Measurements from ENCODE around the gene SNUPN.

The SNUPN gene

DNA sequence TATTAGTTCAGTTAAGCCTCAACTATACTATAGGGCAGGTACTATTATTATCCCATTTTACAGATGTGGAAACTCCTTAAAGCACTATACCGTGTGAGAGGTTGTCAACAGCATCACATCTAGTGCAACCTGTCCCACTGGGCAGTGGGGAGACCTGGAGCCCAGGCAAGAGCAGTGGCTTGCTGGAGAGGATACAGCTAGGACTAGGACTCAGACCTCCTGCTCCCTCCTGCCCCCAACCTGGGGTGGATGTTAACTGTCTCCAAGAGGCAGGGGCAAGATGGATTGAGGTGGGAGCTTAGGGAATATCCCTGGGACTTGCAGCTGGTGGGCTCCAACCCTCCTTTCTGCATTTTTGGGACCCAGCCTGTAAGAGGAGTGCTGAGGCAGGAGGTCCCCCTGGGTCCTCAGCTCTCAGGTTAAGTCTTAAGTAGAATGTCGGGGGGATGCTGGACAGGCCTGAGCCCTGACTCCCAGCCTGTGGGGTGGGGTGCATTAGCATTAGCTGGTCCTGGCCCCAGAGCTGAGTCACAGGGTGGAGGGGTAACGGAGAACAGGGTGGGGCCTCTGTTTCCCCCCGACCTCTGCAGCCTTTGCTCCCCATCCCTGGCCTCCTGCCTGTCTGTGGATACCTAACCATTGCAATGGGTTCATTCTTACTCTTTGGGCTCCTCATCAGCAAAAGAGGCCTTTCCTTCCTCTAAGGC, 28.8 kb upstream of the SNUPN start:
- H3K9me3 ChIP-seq (ENCODE audit: control insufficient read depth, low read length) = no peaks in the 10 kb centered on the region
- H3K4me3 ChIP-seq (ENCODE audit: insufficient read depth, low read depth, low read length, poor library complexity, severe bottlenecking) = no peak overlapping the region
- H3K36me3 ChIP-seq (ENCODE audit: control insufficient read depth, insufficient read depth, low read length) = no peaks in the 10 kb centered on the region

DNA sequence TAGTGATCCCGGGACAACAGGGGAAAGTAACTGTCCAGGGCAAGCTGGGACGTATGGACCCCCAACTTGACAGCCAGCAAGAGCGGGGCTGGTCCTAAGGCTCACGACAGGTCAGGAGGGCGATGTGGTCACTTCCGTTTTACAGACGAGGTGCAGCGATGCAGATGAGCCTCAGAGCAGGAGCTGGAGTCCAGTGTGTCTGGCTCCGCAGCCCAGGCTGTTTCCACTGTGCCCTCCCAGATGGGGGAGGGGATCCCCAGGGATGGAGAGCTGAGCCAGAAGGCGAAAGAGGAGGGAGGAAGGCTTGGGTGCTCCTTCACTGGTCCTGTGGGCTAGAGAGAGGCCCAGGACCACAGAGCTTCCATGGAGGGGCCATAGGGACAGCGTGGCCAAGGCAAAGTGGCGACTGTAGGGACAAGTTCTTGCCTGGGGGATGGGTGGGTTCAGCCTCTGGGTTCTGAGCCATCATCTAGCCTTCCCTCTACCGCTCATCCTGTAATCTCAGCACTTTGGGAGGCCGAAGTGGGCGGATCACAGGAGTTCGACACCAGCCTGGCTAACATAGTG, 27.9 kb upstream of the SNUPN start:
- no peaks in the 10 kb centered on the region for H3K27me3 ChIP-seq (replicated peaks; ENCODE audit: control insufficient read depth, insufficient read depth, low read length, poor library complexity, severe bottlenecking)
- no peaks in the 10 kb centered on the region for H3K36me3 ChIP-seq (ENCODE audit: control insufficient read depth, insufficient read depth, low read length)
- no peak overlapping the region for H3K4me3 ChIP-seq (ENCODE audit: insufficient read depth, low read depth, low read length, poor library complexity, severe bottlenecking)
- no peaks in the 10 kb centered on the region for H3K9me3 ChIP-seq (ENCODE audit: control insufficient read depth, low read length)
- H3K4me1 ChIP-seq (ENCODE audit: control insufficient read depth, insufficient read depth, low read length, poor library complexity, severe bottlenecking) = peaks cover 1% of the 10 kb centered on the region
- no peak for DNase-seq
- no peak overlapping the region for H3K27ac ChIP-seq (ENCODE audit: insufficient read depth, low read length, poor library complexity, severe bottlenecking)

More for the DNA sequence above, 28.8 kb upstream of the SNUPN start:
- Histone ChIP-seq H3K27me3 (replicated peaks; ENCODE audit: control insufficient read depth, insufficient read depth, low read length, poor library complexity, severe bottlenecking) (no peaks in the 10 kb centered on the region), H3K27ac (ENCODE audit: insufficient read depth, low read length, poor library complexity, severe bottlenecking) (no peak overlapping the region), H3K4me1 (ENCODE audit: control insufficient read depth, insufficient read depth, low read length, poor library complexity, severe bottlenecking) (no peaks in the 10 kb centered on the region)
- DNase-seq = no peak

DNA sequence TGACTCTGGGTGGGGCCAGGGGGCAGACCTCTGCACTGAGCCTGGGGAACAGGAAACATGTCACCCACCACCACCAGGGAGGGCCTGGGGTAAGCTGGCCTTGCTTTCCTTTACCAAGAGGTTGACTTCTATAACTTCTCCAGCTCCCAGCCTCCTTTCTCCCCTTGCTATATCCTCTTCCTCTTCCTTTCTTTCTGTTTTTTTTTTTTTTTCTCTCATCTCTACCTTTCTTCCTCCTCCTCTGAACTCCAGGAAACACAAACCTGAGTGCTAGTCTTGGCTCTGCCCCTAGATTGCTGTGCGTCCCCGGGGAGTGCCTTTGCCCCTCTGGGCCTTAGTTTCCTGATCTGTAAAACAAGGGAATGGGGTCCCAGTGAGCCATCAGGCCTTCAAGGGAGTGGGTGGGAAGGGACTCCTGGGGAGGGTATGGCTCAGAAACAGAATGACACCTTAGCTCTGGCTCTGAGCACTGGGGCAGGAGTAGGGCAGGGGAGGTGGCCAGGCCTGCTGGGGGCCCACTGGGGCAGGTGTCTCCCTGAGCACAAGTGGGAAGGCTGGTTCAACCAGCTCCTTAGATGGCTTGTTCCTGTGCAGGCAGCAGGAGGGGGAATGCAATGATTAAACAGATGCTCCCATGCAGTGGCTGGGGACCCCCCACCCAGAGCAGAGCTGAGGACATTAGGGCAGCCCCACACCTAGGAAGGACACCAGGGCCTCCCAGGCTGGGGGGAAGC, 26.5 kb upstream of the SNUPN start:
- Histone ChIP-seq H3K36me3 (ENCODE audit: control insufficient read depth, insufficient read depth, low read length) (no peaks in the 10 kb centered on the region), H3K27me3 (replicated peaks; ENCODE audit: control insufficient read depth, insufficient read depth, low read length, poor library complexity, severe bottlenecking) (no peaks in the 10 kb centered on the region), H3K9me3 (ENCODE audit: control insufficient read depth, low read length) (no peaks in the 10 kb centered on the region), H3K4me1 (ENCODE audit: control insufficient read depth, insufficient read depth, low read length, poor library complexity, severe bottlenecking) (peaks cover 6% of the 10 kb centered on the region), H3K27ac (ENCODE audit: insufficient read depth, low read length, poor library complexity, severe bottlenecking) (no peak overlapping the region), H3K4me3 (ENCODE audit: insufficient read depth, low read depth, low read length, poor library complexity, severe bottlenecking) (no peak overlapping the region)
- no peak for DNase-seq

- Histone ChIP-seq H3K27ac (ENCODE audit: insufficient read depth, low read length, poor library complexity, severe bottlenecking) (no peak overlapping the region), H3K9me3 (ENCODE audit: control insufficient read depth, low read length) (no peaks in the 10 kb centered on the region), H3K4me1 (ENCODE audit: control insufficient read depth, insufficient read depth, low read length, poor library complexity, severe bottlenecking) (peaks cover 9% of the 10 kb centered on the region), H3K36me3 (ENCODE audit: control insufficient read depth, insufficient read depth, low read length) (no peaks in the 10 kb centered on the region), H3K4me3 (ENCODE audit: insufficient read depth, low read depth, low read length, poor library complexity, severe bottlenecking) (no peak overlapping the region), H3K27me3 (replicated peaks; ENCODE audit: control insufficient read depth, insufficient read depth, low read length, poor library complexity, severe bottlenecking) (no peaks in the 10 kb centered on the region)
- DNase-seq = no peak
Measured at GRCh38 chr15:75650908-75651809, 25.6 kb upstream of the SNUPN start.

- Histone ChIP-seq H3K9me3 (ENCODE audit: control insufficient read depth, low read length) (no peaks in the 10 kb centered on the region), H3K27me3 (replicated peaks; ENCODE audit: control insufficient read depth, insufficient read depth, low read length, poor library complexity, severe bottlenecking) (no peaks in the 10 kb centered on the region), H3K27ac (ENCODE audit: insufficient read depth, low read length, poor library complexity, severe bottlenecking) (no peak overlapping the region), H3K4me3 (ENCODE audit: insufficient read depth, low read depth, low read length, poor library complexity, severe bottlenecking) (no peak overlapping the region), H3K36me3 (ENCODE audit: control insufficient read depth, insufficient read depth, low read length) (no peaks in the 10 kb centered on the region), H3K4me1 (ENCODE audit: control insufficient read depth, insufficient read depth, low read length, poor library complexity, severe bottlenecking) (peaks cover 9% of the 10 kb centered on the region)
- no peak for DNase-seq
Measured at GRCh38 chr15:75649848-75650247, 24.3 kb upstream of the SNUPN start.

- Histone ChIP-seq H3K4me3 (ENCODE audit: insufficient read depth, low read depth, low read length, poor library complexity, severe bottlenecking) (no peak overlapping the region), H3K27me3 (replicated peaks; ENCODE audit: control insufficient read depth, insufficient read depth, low read length, poor library complexity, severe bottlenecking) (no peaks in the 10 kb centered on the region), H3K4me1 (ENCODE audit: control insufficient read depth, insufficient read depth, low read length, poor library complexity, severe bottlenecking) (peaks cover 9% of the 10 kb centered on the region), H3K27ac (ENCODE audit: insufficient read depth, low read length, poor library complexity, severe bottlenecking) (no peak overlapping the region), H3K36me3 (ENCODE audit: control insufficient read depth, insufficient read depth, low read length) (no peaks in the 10 kb centered on the region), H3K9me3 (ENCODE audit: control insufficient read depth, low read length) (no peaks in the 10 kb centered on the region)
- no peak for DNase-seq
Measured at GRCh38 chr15:75649045-75649761, 23.7 kb upstream of the SNUPN start.

DNA sequence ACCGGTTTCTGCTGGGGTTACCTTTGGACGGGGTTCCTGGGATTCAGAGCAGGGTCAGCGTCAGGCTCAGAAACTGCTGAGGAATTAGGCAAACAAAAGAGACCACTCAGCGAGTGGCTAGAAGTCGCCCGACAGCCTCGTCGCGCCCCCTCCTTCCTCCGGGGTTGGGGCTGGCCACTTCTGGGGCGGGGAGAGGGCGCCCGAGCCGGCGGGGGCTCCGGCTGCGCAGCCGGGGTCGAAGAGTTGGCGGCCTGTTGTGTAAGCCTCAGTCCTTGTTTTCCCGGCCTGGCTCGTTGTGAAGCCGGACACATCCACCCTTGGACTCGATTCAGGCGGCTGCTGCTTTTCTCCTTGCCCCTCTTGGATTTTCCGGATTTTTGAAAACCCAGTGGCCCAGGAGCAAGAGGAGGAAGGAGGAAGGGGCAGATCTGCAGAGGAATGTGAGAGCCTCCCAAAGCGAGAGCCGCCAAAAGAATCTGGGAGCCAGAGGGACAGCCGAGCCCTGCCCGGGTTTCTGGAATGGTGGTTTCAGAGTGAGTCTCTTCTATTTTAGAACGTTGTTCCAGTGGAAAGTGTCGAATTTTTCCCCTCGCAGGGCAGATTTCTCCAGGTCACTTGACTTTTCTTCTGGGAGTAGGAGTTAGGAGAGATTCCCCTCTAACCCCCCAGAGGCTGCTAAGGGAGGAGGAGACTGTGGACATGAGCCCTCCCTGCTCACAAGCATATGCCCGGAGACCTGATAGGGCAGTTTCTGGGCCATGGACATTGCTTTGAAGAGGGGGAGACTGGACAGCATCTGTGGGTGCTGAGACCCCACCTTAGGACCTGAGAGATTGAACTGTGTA, 22.9 kb upstream of the SNUPN start:
- Histone ChIP-seq H3K4me3 (ENCODE audit: insufficient read depth, low read depth, low read length, poor library complexity, severe bottlenecking) (peak overlapping the region; percentile 99), H3K4me1 (ENCODE audit: control insufficient read depth, insufficient read depth, low read length, poor library complexity, severe bottlenecking) (peaks cover 9% of the 10 kb centered on the region), H3K9me3 (ENCODE audit: control insufficient read depth, low read length) (no peaks in the 10 kb centered on the region), H3K27me3 (replicated peaks; ENCODE audit: control insufficient read depth, insufficient read depth, low read length, poor library complexity, severe bottlenecking) (no peaks in the 10 kb centered on the region), H3K36me3 (ENCODE audit: control insufficient read depth, insufficient read depth, low read length) (no peaks in the 10 kb centered on the region), H3K27ac (ENCODE audit: insufficient read depth, low read length, poor library complexity, severe bottlenecking) (peak overlapping the region; percentile 37)
- no peak for DNase-seq

GRCh38 chr15:75647370-75648155, 22.0 kb upstream of the SNUPN start, which contains the start of gene SNX33:
Gene SNX33, plus strand, starts transcription at chr15:75647912. Its CDS starts 1,191 bp downstream, at chr15:75649103.
- Histone ChIP-seq H3K9me3 (ENCODE audit: control insufficient read depth, low read length) (no peaks in the 10 kb centered on the region), H3K27ac (ENCODE audit: insufficient read depth, low read length, poor library complexity, severe bottlenecking) (peak within 1 kb of the TSS; percentile 60), H3K36me3 (ENCODE audit: control insufficient read depth, insufficient read depth, low read length) (no peaks in the 10 kb centered on the region), H3K4me1 (ENCODE audit: control insufficient read depth, insufficient read depth, low read length, poor library complexity, severe bottlenecking) (peaks cover 9% of the 10 kb centered on the region), H3K27me3 (replicated peaks; ENCODE audit: control insufficient read depth, insufficient read depth, low read length, poor library complexity, severe bottlenecking) (no peaks in the 10 kb centered on the region), H3K4me3 (ENCODE audit: insufficient read depth, low read depth, low read length, poor library complexity, severe bottlenecking) (peak within 1 kb of the TSS; percentile 99)
- peak; percentile 30 to 47 (median 37) for DNase-seq
